HepG2 (cell line): ENCODE data around the gene MED22. TPM values are rescaled to one million over a fixed set of nuclear protein-coding genes. Genes with fewer than 3 reads are reported as not detected.

ENCODE experiments used
- ASH2L ChIP-seq: fragments of 300-600, 200-600 bp; sonication (generic); IDR thresholded peaks from 2 replicates; pipeline ENCODE4 v1.7.0; 2017; ENCODE audit warnings: low read depth, mild to moderate bottlenecking, moderate library complexity, mixed read lengths, low read length; ENCODE audit not compliant: insufficient read length
- ESRRA ChIP-seq: sonication (generic); formaldehyde crosslinking; IDR thresholded peaks from 2 replicates; pipeline ENCODE4 v1.5.1; 2020; ENCODE audit warnings: mild to moderate bottlenecking, low read depth, missing genetic modification reagents
- FOSL2 ChIP-seq: sonication (generic); formaldehyde crosslinking; IDR thresholded peaks from 2 replicates; pipeline ENCODE4 v1.4.0; 2020; ENCODE audit warnings: missing genetic modification reagents
- KMT2B ChIP-seq: IDR thresholded peaks from 2 replicates; pipeline ENCODE4 v1.6.1; 2016; ENCODE audit warnings: missing genetic modification reagents, missing compliant biosample characterization
- RELA ChIP-seq: sonication (generic); formaldehyde crosslinking; IDR thresholded peaks from 2 replicates; pipeline ENCODE4 v1.4.0; 2020; ENCODE audit warnings: missing genetic modification reagents
- SATB2 ChIP-seq: sonication (generic); formaldehyde crosslinking; IDR thresholded peaks from 2 replicates; pipeline ENCODE4 v1.5.0; 2020; ENCODE audit warnings: missing genetic modification reagents
- ZFY ChIP-seq: sonication (generic); formaldehyde crosslinking; IDR thresholded peaks from 2 replicates; pipeline ENCODE4 v1.4.0; 2020; ENCODE audit warnings: missing genetic modification reagents
- ZNF12 ChIP-seq: sonication (generic); formaldehyde crosslinking; IDR thresholded peaks from 2 replicates; pipeline ENCODE4 v1.5.0; 2020; ENCODE audit warnings: missing genetic modification reagents
- ZNF547 ChIP-seq: sonication (generic); formaldehyde crosslinking; IDR thresholded peaks from 2 replicates; pipeline ENCODE4 v1.5.1; 2020; ENCODE audit warnings: mild to moderate bottlenecking, missing genetic modification reagents
- ZNF563 ChIP-seq: sonication (generic); formaldehyde crosslinking; IDR thresholded peaks from 2 replicates; pipeline ENCODE4 v1.8.0; 2022; ENCODE audit warnings: mild to moderate bottlenecking, moderate library complexity, missing genetic modification reagents
- ZNF615 ChIP-seq: sonication (generic); formaldehyde crosslinking; IDR thresholded peaks from 2 replicates; pipeline ENCODE4 v1.5.0; 2020; ENCODE audit warnings: mild to moderate bottlenecking, missing genetic modification reagents, borderline replicate concordance
- ZNF674 ChIP-seq: sonication (generic); formaldehyde crosslinking; IDR thresholded peaks from 2 replicates; pipeline ENCODE4 v1.5.0; 2020; ENCODE audit warnings: low read depth, mild to moderate bottlenecking, missing genetic modification reagents
- ZNF709 ChIP-seq: sonication (generic); formaldehyde crosslinking; IDR thresholded peaks from 2 replicates; pipeline ENCODE4 v1.5.0; 2020; ENCODE audit warnings: mild to moderate bottlenecking, missing genetic modification reagents
- polyA plus RNA-seq, 8 experiments: library from polyadenylated mRNA; depleted of rRNA in 3 of 8; stranded (reverse) in 7 of 8; unstranded in 1 of 8; fragments of >200 nt; fragmentation: Illumina TruSeq in 4 of 8; extraction: Trizol in 4 of 8; gene quantifications; 2 replicates each; pipeline versions ENCODE4 v1.2.1 to v1.2.3, GENCODE V29; 2011 to 2016; ENCODE audit warnings: low read depth in 4 of 8, missing spikeins in 1 of 8, mixed read lengths in 1 of 8; ENCODE audit not compliant: insufficient read depth in 1 of 8
- total RNA-seq, 5 experiments: library from RNA; depleted of rRNA; stranded (reverse); fragments of >200 nt; fragmentation: Illumina TruSeq; extraction: Trizol; gene quantifications; 2 replicates each; pipeline ENCODE4 v1.2.3, GENCODE V29; 2016; ENCODE audit warnings: low read depth in 1 of 5
- TF ChIP-seq, protein P1 (sequence below): sonication (generic); formaldehyde crosslinking; conservative IDR thresholded peaks from 2 replicates; pipeline ENCODE4 v1.4.0; 2020; ENCODE audit warnings: missing genetic modification reagents
- TF ChIP-seq, protein P2 (sequence below): fragments of 450-650 bp; IDR thresholded peaks from 2 replicates; pipeline ENCODE4 v1.6.1; 2017; ENCODE audit warnings: mild to moderate bottlenecking
- TF ChIP-seq, protein P3 (sequence below), 2 experiments: sonication (generic) in 1 of 2; formaldehyde crosslinking in 1 of 2; IDR thresholded peaks; 2 replicates each; pipeline versions ENCODE4 v1.4.0 to v1.6.1; 2018 to 2020; ENCODE audit warnings: missing genetic modification reagents in 2 of 2, borderline replicate concordance in 1 of 2, low read depth in 1 of 2, mild to moderate bottlenecking in 1 of 2, missing biosample characterization in 1 of 2
- TF ChIP-seq, protein P4 (sequence below): sonication (generic); formaldehyde crosslinking; IDR thresholded peaks from 2 replicates; pipeline ENCODE4 v1.8.0; 2022; ENCODE audit warnings: low read depth, missing genetic modification reagents
- TF ChIP-seq, protein P5 (sequence below): IDR thresholded peaks from 2 replicates; pipeline ENCODE4 v1.6.1; 2012; ENCODE audit warnings: inconsistent platforms
- TF ChIP-seq, protein P6 (sequence below): sonication (generic); formaldehyde crosslinking; IDR thresholded peaks from 2 replicates; pipeline ENCODE4 v1.8.1; 2023; ENCODE audit warnings: mild to moderate bottlenecking, missing genetic modification reagents

The MED22 gene
- total and polyA plus RNA-seq, 2 of the 13 experiments (the other 11 are each of a cell fraction or from before 2014, with no cell fraction given): 15.8 to 22.1 TPM

DNA sequence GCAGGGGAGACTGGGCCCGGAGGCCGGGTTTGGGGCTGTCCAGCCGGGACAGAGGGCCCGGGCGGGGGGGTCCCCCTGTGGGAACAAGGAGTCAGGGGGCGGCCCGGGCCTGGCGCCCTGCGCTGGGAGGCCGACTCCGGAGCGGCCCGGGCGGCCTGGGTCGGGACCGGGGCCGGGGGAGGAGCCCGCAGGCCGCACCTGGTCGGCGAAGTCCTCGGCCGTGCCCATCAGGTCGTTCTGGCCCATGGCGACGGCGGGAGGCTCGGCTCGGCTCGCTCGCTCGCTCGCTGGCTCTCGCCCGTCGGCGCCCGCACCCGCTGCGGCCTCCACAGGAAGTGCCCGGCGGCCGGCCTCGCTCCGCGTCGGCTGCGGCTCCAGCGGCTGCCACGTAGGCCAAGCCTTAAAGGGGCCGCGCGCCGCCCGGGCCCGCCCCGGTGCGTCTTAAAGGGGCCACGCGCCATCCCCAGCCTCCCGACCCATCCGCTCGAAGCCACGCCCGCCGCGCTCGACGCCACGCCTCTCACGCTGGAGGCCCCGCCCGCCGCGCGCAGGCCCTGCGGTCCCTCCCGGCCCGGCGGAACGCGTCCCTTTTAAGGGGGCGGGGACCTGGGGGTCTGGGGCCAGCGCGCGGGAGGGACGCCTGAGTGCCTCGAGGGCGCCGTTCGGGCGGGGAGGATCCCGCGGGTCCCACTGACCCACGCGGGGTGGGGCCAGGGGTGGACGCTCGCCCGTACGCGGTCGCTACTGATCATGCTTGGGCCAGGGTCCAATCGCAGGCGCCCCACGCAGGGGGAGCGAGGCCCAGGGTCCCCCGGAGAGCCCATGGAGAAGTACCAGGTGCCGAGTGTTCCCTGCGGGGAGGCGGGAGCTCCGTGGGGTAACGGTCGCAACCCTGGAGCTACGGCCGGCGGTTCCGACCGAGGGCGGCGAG, 28.1 kb upstream of the MED22 start, which contains the start of the genes STKLD1 and SURF4 (continued):
- TF ChIP-seq, protein P1, sequence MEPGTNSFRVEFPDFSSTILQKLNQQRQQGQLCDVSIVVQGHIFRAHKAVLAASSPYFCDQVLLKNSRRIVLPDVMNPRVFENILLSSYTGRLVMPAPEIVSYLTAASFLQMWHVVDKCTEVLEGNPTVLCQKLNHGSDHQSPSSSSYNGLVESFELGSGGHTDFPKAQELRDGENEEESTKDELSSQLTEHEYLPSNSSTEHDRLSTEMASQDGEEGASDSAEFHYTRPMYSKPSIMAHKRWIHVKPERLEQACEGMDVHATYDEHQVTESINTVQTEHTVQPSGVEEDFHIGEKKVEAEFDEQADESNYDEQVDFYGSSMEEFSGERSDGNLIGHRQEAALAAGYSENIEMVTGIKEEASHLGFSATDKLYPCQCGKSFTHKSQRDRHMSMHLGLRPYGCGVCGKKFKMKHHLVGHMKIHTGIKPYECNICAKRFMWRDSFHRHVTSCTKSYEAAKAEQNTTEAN: 0 out of 2 replicates have a peak, but pooled peaks have one; percentile 37
- TF ChIP-seq ZNF709 (CRISPR knock-in tag) (0 out of 2 replicates have a peak, but pooled peaks have one; percentile 79), ZNF12 (CRISPR knock-in tag) (0 out of 2 replicates have a peak, but pooled peaks have one; percentile 9), ZNF547 (CRISPR knock-in tag) (peak; percentile 35; the same call in 1 of the 2 replicates), ASH2L (peak; percentile 9), ZNF615 (CRISPR knock-in tag) (no peak), ZFY (CRISPR knock-in tag) (peak; percentile 99), FOSL2 (no peak; the same call in 1 of the 2 replicates), SATB2 (peak; percentile 25), ESRRA (CRISPR knock-in tag) (0 out of 2 replicates have a peak, but pooled peaks have one; percentile 22), KMT2B (CRISPR knock-in tag) (0 out of 2 replicates have a peak, but pooled peaks have one; percentile 6), ZNF674 (0 out of 2 replicates have a peak, but pooled peaks have one; percentile 35), ZNF563 (CRISPR knock-in tag) (peak; percentile 79), RELA (peak; percentile 31; the same call in 1 of the 2 replicates)
- TF ChIP-seq, protein P2, sequence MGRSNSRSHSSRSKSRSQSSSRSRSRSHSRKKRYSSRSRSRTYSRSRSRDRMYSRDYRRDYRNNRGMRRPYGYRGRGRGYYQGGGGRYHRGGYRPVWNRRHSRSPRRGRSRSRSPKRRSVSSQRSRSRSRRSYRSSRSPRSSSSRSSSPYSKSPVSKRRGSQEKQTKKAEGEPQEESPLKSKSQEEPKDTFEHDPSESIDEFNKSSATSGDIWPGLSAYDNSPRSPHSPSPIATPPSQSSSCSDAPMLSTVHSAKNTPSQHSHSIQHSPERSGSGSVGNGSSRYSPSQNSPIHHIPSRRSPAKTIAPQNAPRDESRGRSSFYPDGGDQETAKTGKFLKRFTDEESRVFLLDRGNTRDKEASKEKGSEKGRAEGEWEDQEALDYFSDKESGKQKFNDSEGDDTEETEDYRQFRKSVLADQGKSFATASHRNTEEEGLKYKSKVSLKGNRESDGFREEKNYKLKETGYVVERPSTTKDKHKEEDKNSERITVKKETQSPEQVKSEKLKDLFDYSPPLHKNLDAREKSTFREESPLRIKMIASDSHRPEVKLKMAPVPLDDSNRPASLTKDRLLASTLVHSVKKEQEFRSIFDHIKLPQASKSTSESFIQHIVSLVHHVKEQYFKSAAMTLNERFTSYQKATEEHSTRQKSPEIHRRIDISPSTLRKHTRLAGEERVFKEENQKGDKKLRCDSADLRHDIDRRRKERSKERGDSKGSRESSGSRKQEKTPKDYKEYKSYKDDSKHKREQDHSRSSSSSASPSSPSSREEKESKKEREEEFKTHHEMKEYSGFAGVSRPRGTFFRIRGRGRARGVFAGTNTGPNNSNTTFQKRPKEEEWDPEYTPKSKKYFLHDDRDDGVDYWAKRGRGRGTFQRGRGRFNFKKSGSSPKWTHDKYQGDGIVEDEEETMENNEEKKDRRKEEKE: no peak
- TF ChIP-seq, protein P3, sequence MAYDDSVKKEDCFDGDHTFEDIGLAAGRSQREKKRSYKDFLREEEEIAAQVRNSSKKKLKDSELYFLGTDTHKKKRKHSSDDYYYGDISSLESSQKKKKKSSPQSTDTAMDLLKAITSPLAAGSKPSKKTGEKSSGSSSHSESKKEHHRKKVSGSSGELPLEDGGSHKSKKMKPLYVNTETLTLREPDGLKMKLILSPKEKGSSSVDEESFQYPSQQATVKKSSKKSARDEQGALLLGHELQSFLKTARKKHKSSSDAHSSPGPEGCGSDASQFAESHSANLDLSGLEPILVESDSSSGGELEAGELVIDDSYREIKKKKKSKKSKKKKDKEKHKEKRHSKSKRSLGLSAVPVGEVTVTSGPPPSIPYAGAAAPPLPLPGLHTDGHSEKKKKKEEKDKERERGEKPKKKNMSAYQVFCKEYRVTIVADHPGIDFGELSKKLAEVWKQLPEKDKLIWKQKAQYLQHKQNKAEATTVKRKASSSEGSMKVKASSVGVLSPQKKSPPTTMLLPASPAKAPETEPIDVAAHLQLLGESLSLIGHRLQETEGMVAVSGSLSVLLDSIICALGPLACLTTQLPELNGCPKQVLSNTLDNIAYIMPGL (CRISPR knock-in tag; IDR thresholded peaks at IDR 0.05; ENCODE audit: borderline replicate concordance in 1 of 2, low read depth in 1 of 2): peak in 1 of 2 experiments; percentile 71; a peak in 3 of 4 replicates
- TF ChIP-seq, protein P4, sequence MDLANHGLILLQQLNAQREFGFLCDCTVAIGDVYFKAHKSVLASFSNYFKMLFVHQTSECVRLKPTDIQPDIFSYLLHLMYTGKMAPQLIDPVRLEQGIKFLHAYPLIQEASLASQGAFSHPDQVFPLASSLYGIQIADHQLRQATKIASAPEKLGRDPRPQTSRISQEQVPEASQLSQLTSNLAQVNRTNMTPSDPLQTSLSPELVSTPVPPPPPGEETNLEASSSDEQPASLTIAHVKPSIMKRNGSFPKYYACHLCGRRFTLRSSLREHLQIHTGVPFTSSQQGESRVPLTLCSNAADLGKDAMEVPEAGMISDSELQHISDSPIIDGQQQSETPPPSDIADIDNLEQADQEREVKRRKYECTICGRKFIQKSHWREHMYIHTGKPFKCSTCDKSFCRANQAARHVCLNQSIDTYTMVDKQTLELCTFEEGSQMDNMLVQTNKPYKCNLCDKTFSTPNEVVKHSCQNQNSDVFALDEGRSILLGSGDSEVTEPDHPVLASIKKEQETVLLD: peak; percentile 81
- TF ChIP-seq, protein P5, sequence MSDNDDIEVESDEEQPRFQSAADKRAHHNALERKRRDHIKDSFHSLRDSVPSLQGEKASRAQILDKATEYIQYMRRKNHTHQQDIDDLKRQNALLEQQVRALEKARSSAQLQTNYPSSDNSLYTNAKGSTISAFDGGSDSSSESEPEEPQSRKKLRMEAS: peak; percentile 95
- TF ChIP-seq, protein P6, sequence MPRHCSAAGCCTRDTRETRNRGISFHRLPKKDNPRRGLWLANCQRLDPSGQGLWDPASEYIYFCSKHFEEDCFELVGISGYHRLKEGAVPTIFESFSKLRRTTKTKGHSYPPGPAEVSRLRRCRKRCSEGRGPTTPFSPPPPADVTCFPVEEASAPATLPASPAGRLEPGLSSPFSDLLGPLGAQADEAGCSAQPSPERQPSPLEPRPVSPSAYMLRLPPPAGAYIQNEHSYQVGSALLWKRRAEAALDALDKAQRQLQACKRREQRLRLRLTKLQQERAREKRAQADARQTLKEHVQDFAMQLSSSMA (CRISPR knock-in tag): no peak
